Mesenchymal stem cell (in vitro differentiated cells and primary cell): ENCODE data around the gene ATF7IP2.
"Not testable (repeated sequence)": the region's sequence is repeated elsewhere in the genome, so short reads cannot be mapped to it uniquely, and the experiment has no call there.

Experiments
- DNase-seq: peaks from one replicate; pipeline ENCODE4 v3.0.0-alpha.2; 2013
- H2AFZ ChIP-seq: one replicate; pipeline ENCODE4 v1.6.1; 2013; ENCODE audit warnings: low read depth, mild to moderate bottlenecking, control low read depth, inconsistent platforms, low read length, moderate library complexity
- H2AK5ac ChIP-seq: 2 replicates; pipeline ENCODE4 v1.6.1; 2013; ENCODE audit warnings: low read length, moderate library complexity, mild to moderate bottlenecking, inconsistent platforms; ENCODE audit not compliant: severe bottlenecking
- H2BK120ac ChIP-seq: one replicate; pipeline ENCODE4 v1.6.1; 2013; ENCODE audit warnings: low read depth, mild to moderate bottlenecking, inconsistent platforms, low read length, moderate library complexity
- H2BK12ac ChIP-seq, 2 experiments: one replicate each; pipeline ENCODE4 v1.6.1; 2013; ENCODE audit warnings: inconsistent platforms in 2 of 2, low read length in 2 of 2, mild to moderate bottlenecking in 2 of 2, moderate library complexity in 2 of 2, control low read depth in 1 of 2
- H2BK15ac ChIP-seq: one replicate; pipeline ENCODE4 v1.6.1; 2013; ENCODE audit warnings: mild to moderate bottlenecking, low read depth, inconsistent platforms; ENCODE audit not compliant: poor library complexity, severe bottlenecking
- H2BK5ac ChIP-seq: 2 replicates; pipeline ENCODE4 v1.6.1; 2013; ENCODE audit warnings: low read depth, mild to moderate bottlenecking, low read length, control low read depth, inconsistent platforms; ENCODE audit not compliant: poor library complexity, severe bottlenecking
- H3K14ac ChIP-seq, 2 experiments: one replicate each; pipeline ENCODE4 v1.6.1; 2013; ENCODE audit warnings: inconsistent platforms in 2 of 2, low read length in 2 of 2, control low read depth in 1 of 2, mild to moderate bottlenecking in 1 of 2, moderate library complexity in 1 of 2
- H3K18ac ChIP-seq, 2 experiments: one replicate each; pipeline ENCODE4 v1.6.1; 2013; ENCODE audit warnings: inconsistent platforms in 2 of 2, low read length in 2 of 2, control low read depth in 1 of 2, low read depth in 1 of 2, mild to moderate bottlenecking in 1 of 2
- H3K23ac ChIP-seq, 2 experiments: one replicate each; pipeline ENCODE4 v1.6.1; 2013; ENCODE audit warnings: inconsistent platforms in 2 of 2, low read length in 2 of 2, mild to moderate bottlenecking in 2 of 2, moderate library complexity in 2 of 2, control low read depth in 1 of 2
- H3K27ac ChIP-seq: 2 replicates; pipeline ENCODE4 v1.5.1; 2013; ENCODE audit warnings: mild to moderate bottlenecking, moderate library complexity, low read length, control low read depth, inconsistent platforms; ENCODE audit not compliant: poor library complexity, severe bottlenecking
- H3K27me3 ChIP-seq, 2 experiments: 2 replicates each; pipeline versions ENCODE4 v1.6.1 to v1.7.0; 2013; ENCODE audit warnings: low read length in 2 of 2, mild to moderate bottlenecking in 2 of 2, moderate library complexity in 2 of 2, control low read depth in 1 of 2, inconsistent platforms in 1 of 2; ENCODE audit not compliant: control insufficient read depth in 1 of 2, insufficient read depth in 1 of 2
- H3K36me3 ChIP-seq, 2 experiments: 2 replicates each; pipeline versions ENCODE4 v1.6.1 to v1.7.0; 2013; ENCODE audit warnings: low read length in 2 of 2, control low read depth in 1 of 2, inconsistent platforms in 1 of 2, low read depth in 1 of 2, mild to moderate bottlenecking in 1 of 2; ENCODE audit not compliant: insufficient read depth in 2 of 2, control insufficient read depth in 1 of 2
- H3K4ac ChIP-seq, 2 experiments: one replicate each; pipeline ENCODE4 v1.6.1; 2013; ENCODE audit warnings: inconsistent platforms in 2 of 2, low read length in 2 of 2, mild to moderate bottlenecking in 2 of 2, moderate library complexity in 2 of 2, control low read depth in 1 of 2, low read depth in 1 of 2
- H3K4me1 ChIP-seq: 2 replicates; pipeline ENCODE4 v1.6.1; 2013; ENCODE audit warnings: low read depth, low read length, control low read depth; ENCODE audit not compliant: control insufficient read depth, insufficient read depth
- H3K4me2 ChIP-seq: 2 replicates; pipeline ENCODE4 v1.6.1; 2013; ENCODE audit warnings: low read length, mild to moderate bottlenecking, inconsistent platforms; ENCODE audit not compliant: poor library complexity, severe bottlenecking
- H3K4me3 ChIP-seq, 2 experiments: 2 replicates each; pipeline versions ENCODE4 v1.5.1 to v1.7.0; 2013; ENCODE audit warnings: low read length in 2 of 2, mild to moderate bottlenecking in 2 of 2, control low read depth in 1 of 2, low read depth in 1 of 2; ENCODE audit not compliant: insufficient read depth in 1 of 2
- H3K79me1 ChIP-seq: replicated peaks from 2 replicates; pipeline ENCODE4 v1.6.1; 2013; ENCODE audit warnings: mild to moderate bottlenecking, control low read depth, low read length, inconsistent platforms; ENCODE audit not compliant: poor library complexity, severe bottlenecking
- H3K9ac ChIP-seq: 2 replicates; pipeline ENCODE4 v1.7.0; 2013; ENCODE audit warnings: mild to moderate bottlenecking, low read length, moderate library complexity
- H3K9me3 ChIP-seq: 2 replicates; pipeline ENCODE4 v1.7.0; 2013; ENCODE audit warnings: mild to moderate bottlenecking, low read length; ENCODE audit not compliant: control insufficient read depth
- H4K8ac ChIP-seq: one replicate; pipeline ENCODE4 v1.6.1; 2013; ENCODE audit warnings: inconsistent platforms, mild to moderate bottlenecking, low read length, moderate library complexity
- H4K91ac ChIP-seq: one replicate; pipeline ENCODE4 v1.6.1; 2013; ENCODE audit warnings: mild to moderate bottlenecking, low read length, inconsistent platforms
- WGBS: methylation state at CpG from one replicate; pipeline ENCODE4 v1.1.7; 2013; ENCODE audit warnings: mixed read lengths; 5-methylcytosine and 5-hydroxymethylcytosine counted together

Gene ATF7IP2

GRCh38 chr16:10402975-10403374, 17.1 kb downstream of the ATF7IP2 start:
- Histone ChIP-seq H3K4me3 (no peak overlapping the region), H2BK120ac (no peak overlapping the region), H3K9me3 (peaks cover under 1% of the 10 kb centered on the region), H3K27me3 (no peaks in the 10 kb centered on the region), H2AFZ (no peak overlapping the region), H2BK15ac (no peak overlapping the region), H3K36me3 (no peaks in the 10 kb centered on the region), H3K9ac (no peak overlapping the region), H2BK12ac (no peak overlapping the region), H4K91ac (no peak overlapping the region), H3K4ac (no peak overlapping the region), H3K4me1 (no peaks in the 10 kb centered on the region), H3K79me1 (peaks cover 21% of the 10 kb centered on the region), H3K18ac (no peak overlapping the region), H3K4me2 (no peak overlapping the region), H3K14ac (peak overlapping the region in 1 of 2 experiments; percentile 55), H3K27ac (no peak overlapping the region), H2AK5ac (no peak overlapping the region), H3K23ac (no peak overlapping the region), H4K8ac (no peak overlapping the region), H2BK5ac (no peak overlapping the region)
- 90% methylated on average over 1 of the region's 1 CpG for WGBS
- no peak for DNase-seq

DNA sequence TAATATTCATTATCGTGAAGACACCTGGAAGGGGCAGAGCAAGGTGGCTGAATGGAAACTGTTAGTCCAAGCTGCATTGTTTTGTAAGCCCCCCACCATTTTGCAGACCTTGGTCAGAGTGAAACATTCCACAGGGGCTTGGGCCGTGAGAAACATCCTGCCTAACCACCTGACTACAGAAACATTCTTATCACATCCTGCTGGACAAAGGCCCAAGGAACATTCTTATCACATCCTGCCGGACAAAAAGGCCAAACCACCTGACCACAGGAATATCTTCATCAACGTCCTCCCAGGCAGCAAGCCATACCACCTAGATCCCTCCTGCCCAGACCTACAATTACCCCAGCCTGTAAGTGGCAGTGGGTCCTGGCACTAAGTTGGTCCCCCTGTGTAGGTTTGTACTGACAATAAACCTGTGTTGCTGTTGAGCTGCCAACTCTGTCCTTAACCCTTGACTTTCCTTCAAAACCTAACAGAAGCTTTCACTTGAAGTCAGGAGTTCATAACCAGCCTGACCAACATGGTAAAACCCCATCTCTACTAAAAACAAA, 19.6 kb downstream of the ATF7IP2 start:
- no peak overlapping the region for H3K27ac ChIP-seq
- no peak overlapping the region for H2BK15ac ChIP-seq
- no peak overlapping the region for H2BK120ac ChIP-seq
- H4K8ac ChIP-seq, result no peak overlapping the region
- DNase-seq, result no peak
- H3K23ac ChIP-seq, result no peak overlapping the region
- peaks cover 14% of the 10 kb centered on the region for H3K9me3 ChIP-seq
- no peak overlapping the region for H3K4me3 ChIP-seq
- no peak overlapping the region for H2BK12ac ChIP-seq
- no peak overlapping the region for H4K91ac ChIP-seq
- H3K14ac ChIP-seq, result no peak overlapping the region
- no peak overlapping the region for H3K18ac ChIP-seq
- H3K4me1 ChIP-seq, result no peaks in the 10 kb centered on the region
- no peak overlapping the region for H3K9ac ChIP-seq
- WGBS, result 88% methylated on average over 4 of the region's 4 CpGs
- no peak overlapping the region for H3K4ac ChIP-seq
- no peak overlapping the region for H2AFZ ChIP-seq
- no peak overlapping the region for H2AK5ac ChIP-seq
- no peak overlapping the region for H3K4me2 ChIP-seq
- no peaks in the 10 kb centered on the region for H3K27me3 ChIP-seq
- peaks cover 26% of the 10 kb centered on the region for H3K79me1 ChIP-seq
- H2BK5ac ChIP-seq, result no peak overlapping the region
- no peaks in the 10 kb centered on the region for H3K36me3 ChIP-seq

- Histone ChIP-seq H3K36me3 (no peaks in the 10 kb centered on the region), H3K9me3 (peaks cover 33% of the 10 kb centered on the region), H3K14ac (no peak overlapping the region), H3K27ac (no peak overlapping the region), H3K9ac (no peak overlapping the region), H3K18ac (no peak overlapping the region), H2BK5ac (no peak overlapping the region), H3K27me3 (no peaks in the 10 kb centered on the region), H3K4me3 (peak overlapping the region in 1 of 2 experiments; percentile 24), H2BK12ac (no peak overlapping the region), H2AFZ (no peak overlapping the region), H2BK120ac (no peak overlapping the region), H3K23ac (no peak overlapping the region), H4K91ac (no peak overlapping the region), H3K4me2 (no peak overlapping the region), H3K4me1 (no peaks in the 10 kb centered on the region), H2BK15ac (no peak overlapping the region), H3K79me1 (peaks cover 20% of the 10 kb centered on the region), H2AK5ac (no peak overlapping the region), H3K4ac (no peak overlapping the region), H4K8ac (no peak overlapping the region)
- 82% methylated on average over 8 of the region's 8 CpGs for WGBS
- DNase-seq, result no peak
Observed at GRCh38 chr16:10408824-10409381, 23.0 kb downstream of the ATF7IP2 start.

DNA sequence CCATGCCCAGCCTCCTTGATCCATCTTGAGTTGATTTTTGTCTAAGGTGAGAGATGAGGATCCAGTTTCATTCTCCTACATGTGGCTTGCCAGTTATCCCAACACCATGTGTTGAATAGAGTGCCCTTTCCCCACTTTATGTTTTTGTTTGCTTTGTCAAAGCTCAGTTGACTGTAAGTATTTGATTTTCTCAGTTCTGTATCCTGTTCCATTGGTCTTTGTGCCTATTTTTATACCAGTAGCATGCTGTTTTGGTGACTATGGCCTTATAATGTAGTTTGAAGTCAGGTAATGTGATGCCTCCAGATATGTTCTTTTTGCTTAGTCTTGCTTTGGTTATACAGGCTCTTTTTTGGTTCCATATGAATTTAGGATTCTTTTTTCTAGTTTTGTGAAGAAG, 23.9 kb downstream of the ATF7IP2 start:
- H2BK120ac ChIP-seq, H3K4me2 ChIP-seq, H3K14ac ChIP-seq, H2BK15ac ChIP-seq, H3K4me3 ChIP-seq, H3K4ac ChIP-seq, H4K8ac ChIP-seq, H3K23ac ChIP-seq, H3K4me1 ChIP-seq, H2AFZ ChIP-seq, H2AK5ac ChIP-seq, H3K36me3 ChIP-seq, H3K9ac ChIP-seq, DNase-seq, H2BK5ac ChIP-seq, H2BK12ac ChIP-seq, H3K18ac ChIP-seq, H3K27me3 ChIP-seq, H4K91ac ChIP-seq, H3K27ac ChIP-seq: not testable (repeated sequence)
- peaks cover 14% of the 10 kb centered on the region for H3K79me1 ChIP-seq
- H3K9me3 ChIP-seq, result peaks cover 33% of the 10 kb centered on the region
